H9 (cell line): ENCODE measurements around the gene RAP1GAP2. TPM values are rescaled to one million over a fixed set of nuclear protein-coding genes. Genes with fewer than 3 reads are reported as not detected.
A peak's percentile ranks its signal among the peaks of the same experiment; 100 is the strongest.
"Not testable (repeated sequence)": the region's sequence is repeated elsewhere in the genome, so short reads cannot be mapped to it uniquely, and the experiment has no call there.

Experiments used
- DNase-seq: peaks from one replicate; pipeline ENCODE4 v3.0.0-alpha.2; 2017
- H2AFZ ChIP-seq: one replicate; pipeline ENCODE4 v1.6.1; 2013; ENCODE audit warnings: mild to moderate bottlenecking, low read length, control low read depth, moderate library complexity
- H2AK5ac ChIP-seq: 2 replicates; pipeline ENCODE4 v1.6.1; 2013; ENCODE audit warnings: low read length, control low read depth, mixed read lengths; ENCODE audit not compliant: insufficient read length
- H2BK120ac ChIP-seq: one replicate; pipeline ENCODE4 v1.6.1; 2013; ENCODE audit warnings: low read depth, mild to moderate bottlenecking, low read length, control low read depth, inconsistent platforms; ENCODE audit not compliant: poor library complexity, severe bottlenecking
- H2BK12ac ChIP-seq: 2 replicates; pipeline ENCODE4 v1.6.1; 2013; ENCODE audit warnings: low read length, control low read depth, mixed read lengths, low read depth; ENCODE audit not compliant: insufficient read length
- H2BK15ac ChIP-seq: 2 replicates; pipeline ENCODE4 v1.6.1; 2013; ENCODE audit warnings: low read depth, low read length, control low read depth
- H2BK20ac ChIP-seq: one replicate; pipeline ENCODE4 v1.6.1; 2013; ENCODE audit warnings: low read depth, mild to moderate bottlenecking, low read length, control low read depth, inconsistent platforms; ENCODE audit not compliant: poor library complexity, severe bottlenecking
- H2BK5ac ChIP-seq: 2 replicates; pipeline ENCODE4 v1.6.1; 2013; ENCODE audit warnings: low read length, control low read depth, mixed read lengths; ENCODE audit not compliant: insufficient read length
- H3K14ac ChIP-seq: 2 replicates; pipeline ENCODE4 v1.6.1; 2013; ENCODE audit warnings: low read length, control low read depth; ENCODE audit not compliant: insufficient read depth
- H3K18ac ChIP-seq: 2 replicates; pipeline ENCODE4 v1.6.1; 2013; ENCODE audit warnings: low read depth, mild to moderate bottlenecking, mixed read lengths, low read length, control low read depth; ENCODE audit not compliant: insufficient read length
- H3K23ac ChIP-seq: 2 replicates; pipeline ENCODE4 v1.6.1; 2013; ENCODE audit warnings: low read length, control low read depth, mixed read lengths, low read depth; ENCODE audit not compliant: insufficient read length
- H3K23me2 ChIP-seq: 2 replicates; pipeline ENCODE4 v1.6.1; 2013; ENCODE audit warnings: low read depth, mild to moderate bottlenecking, mixed read lengths, low read length, control low read depth; ENCODE audit not compliant: insufficient read length, poor library complexity, severe bottlenecking
- H3K27ac ChIP-seq: 2 replicates; pipeline ENCODE4 v1.5.1; 2013; ENCODE audit warnings: low read length, control low read depth, mixed read lengths, low read depth; ENCODE audit not compliant: insufficient read length
- H3K27me3 ChIP-seq: 2 replicates; pipeline ENCODE4 v1.6.1; 2013; ENCODE audit warnings: low read length, control low read depth, inconsistent platforms; ENCODE audit not compliant: insufficient read depth
- H3K4ac ChIP-seq: 2 replicates; pipeline ENCODE4 v1.6.1; 2013; ENCODE audit warnings: low read depth, mild to moderate bottlenecking, control low read depth, inconsistent platforms, low read length, moderate library complexity
- H3K4me1 ChIP-seq: 2 replicates; pipeline ENCODE4 v1.6.1; 2013; ENCODE audit warnings: low read length, control low read depth, inconsistent platforms; ENCODE audit not compliant: insufficient read depth
- H3K4me2 ChIP-seq: 2 replicates; pipeline ENCODE4 v1.6.1; 2013; ENCODE audit warnings: low read length, control low read depth, mixed read lengths; ENCODE audit not compliant: insufficient read length, insufficient read depth
- H3K56ac ChIP-seq: 2 replicates; pipeline ENCODE4 v1.6.1; 2013; ENCODE audit warnings: low read depth, mild to moderate bottlenecking, mixed read lengths, low read length, control low read depth; ENCODE audit not compliant: insufficient read length
- H3K79me1 ChIP-seq: 2 replicates; pipeline ENCODE4 v1.6.1; 2013; ENCODE audit warnings: low read depth, mild to moderate bottlenecking, moderate library complexity, low read length, control low read depth, inconsistent platforms; ENCODE audit not compliant: insufficient read depth, poor library complexity, severe bottlenecking
- H3K79me2 ChIP-seq: 2 replicates; pipeline ENCODE4 v1.6.1; 2013; ENCODE audit warnings: low read length, control low read depth, inconsistent platforms; ENCODE audit not compliant: insufficient read depth
- H3K9ac ChIP-seq: 2 replicates; pipeline ENCODE4 v1.6.1; 2013; ENCODE audit warnings: low read length, control low read depth, mixed read lengths; ENCODE audit not compliant: insufficient read length; ENCODE audit errors: extremely low read depth
- H3K9me3 ChIP-seq: one replicate; pipeline ENCODE4 v1.6.1; 2013; ENCODE audit warnings: low read depth, low read length, inconsistent platforms; ENCODE audit not compliant: control insufficient read depth
- H3T11ph ChIP-seq: one replicate; pipeline ENCODE4 v1.6.1; 2013; ENCODE audit warnings: mild to moderate bottlenecking, low read length, control low read depth, inconsistent platforms
- H4K20me1 ChIP-seq: one replicate; pipeline ENCODE4 v1.6.1; 2013; ENCODE audit not compliant: control insufficient read depth, insufficient read length, insufficient read depth
- H4K5ac ChIP-seq: 2 replicates; pipeline ENCODE4 v1.6.1; 2013; ENCODE audit warnings: low read depth, mild to moderate bottlenecking, mixed read lengths, low read length, control low read depth; ENCODE audit not compliant: insufficient read length
- H4K8ac ChIP-seq: replicated peaks from 2 replicates; pipeline ENCODE4 v1.6.1; 2013; ENCODE audit warnings: low read length, control low read depth, mixed read lengths, low read depth; ENCODE audit not compliant: insufficient read length
- H4K91ac ChIP-seq: 2 replicates; pipeline ENCODE4 v1.6.1; 2013; ENCODE audit warnings: low read depth, mild to moderate bottlenecking, moderate library complexity, mixed read lengths, low read length, control low read depth; ENCODE audit not compliant: insufficient read length
- H3K27ac Mint-ChIP-seq, 3 experiments: 2 replicates in 2 of 3; 3 replicates in 1 of 3; pipeline ENCODE4 v1.8.0; 2020 to 2021; ENCODE audit warnings: mixed read lengths in 3 of 3, mild to moderate bottlenecking in 1 of 3, moderate library complexity in 1 of 3
- H3K27me3 Mint-ChIP-seq: 2 replicates; pipeline ENCODE4 v1.8.0; 2021; ENCODE audit warnings: low read depth, mild to moderate bottlenecking, moderate library complexity, mixed read lengths
- H3K36me3 Mint-ChIP-seq, 3 experiments: 2 replicates in 2 of 3; 3 replicates in 1 of 3; pipeline ENCODE4 v1.8.0; 2020 to 2021; ENCODE audit warnings: low read depth in 3 of 3, mixed read lengths in 3 of 3; ENCODE audit not compliant: insufficient read depth in 1 of 3
- H3K4me1 Mint-ChIP-seq, 2 experiments: 2 replicates each; pipeline ENCODE4 v1.8.0; 2020; ENCODE audit warnings: mixed read lengths in 2 of 2
- H3K4me3 Mint-ChIP-seq, 2 experiments: 2 replicates in 1 of 2; 3 replicates in 1 of 2; pipeline ENCODE4 v1.8.0; 2020 to 2021; ENCODE audit warnings: mild to moderate bottlenecking in 2 of 2, mixed read lengths in 2 of 2, moderate library complexity in 1 of 2
- H3K9me3 Mint-ChIP-seq, 2 experiments: 2 replicates in 1 of 2; 3 replicates in 1 of 2; pipeline ENCODE4 v1.8.0; 2020; ENCODE audit warnings: mild to moderate bottlenecking in 2 of 2, mixed read lengths in 2 of 2, moderate library complexity in 1 of 2
- WGBS: extraction: QIAGEN DNeasy Blood & Tissue Kit; methylation state at CpG from one replicate; pipeline ENCODE4 v1.1.7; 2013; ENCODE audit warnings: missing lambda C conversion rate, low lambda C conversion rate, mixed read lengths; ENCODE audit not compliant: insufficient read length; ENCODE audit errors: extremely low coverage; 5-methylcytosine and 5-hydroxymethylcytosine counted together
- total RNA-seq: library from RNA; stranded (reverse); gene quantifications from 2 replicates; pipeline ENCODE4 v1.2.1, GENCODE V29; 2021
- TF ChIP-seq, protein P1 (sequence below): fragments of 200-600 bp; sonication (generic); conservative IDR thresholded peaks from 3 replicates; pipeline ENCODE4 v1.8.0; 2021; ENCODE audit warnings: antibody characterized with exemption, mild to moderate bottlenecking

RAP1GAP2 gene
- total RNA-seq, 1 experiment from 2014 or later, result 33.8 TPM

DNA sequence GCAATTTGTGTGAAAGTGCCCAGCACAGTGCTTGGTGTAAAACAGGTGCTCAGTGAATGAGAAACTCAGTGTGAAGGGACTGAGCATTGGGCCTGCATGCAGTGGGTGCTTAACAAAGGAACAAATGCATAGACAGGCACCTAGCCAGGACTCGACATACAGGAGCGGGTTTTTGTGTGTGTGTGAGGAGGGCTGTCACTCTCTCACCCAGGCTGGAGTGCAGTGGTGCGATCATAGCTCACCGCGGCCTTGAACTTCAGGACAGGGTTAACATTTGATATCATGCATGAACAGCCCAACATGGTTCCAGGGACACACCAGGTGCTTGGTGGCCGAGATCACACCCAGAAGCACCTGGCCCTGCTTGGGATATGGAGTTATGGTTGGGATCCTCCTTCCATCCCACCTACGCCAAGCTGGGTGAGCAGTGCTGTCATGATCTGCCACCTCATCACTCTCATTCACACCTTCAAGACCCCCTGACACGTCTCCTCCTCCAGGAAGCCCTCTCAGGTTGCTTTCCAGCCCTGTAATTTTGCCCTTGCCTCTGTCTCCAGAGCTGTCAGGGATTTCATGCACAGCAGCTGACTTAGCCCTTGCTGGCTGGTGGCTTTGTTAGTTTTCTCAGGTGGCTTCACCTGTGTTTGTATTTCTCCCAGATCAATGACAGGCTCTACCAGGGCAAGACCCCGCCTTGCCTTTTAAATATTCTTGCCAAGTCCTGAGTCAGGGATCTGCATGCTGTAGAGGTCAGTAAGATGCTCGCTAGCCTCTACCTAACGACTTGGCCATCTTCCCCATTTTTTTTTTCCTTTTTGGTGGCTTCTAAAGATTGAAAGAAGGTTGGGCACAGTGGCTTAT lies 200.8 kb downstream of the RAP1GAP2 start:
- H3K36me3 Mint-ChIP-seq, result peaks cover 3 to 37% (median 31%) of the 10 kb centered on the region in 3 experiments
- WGBS, result no CpG with 5 or more reads among the region's 11 CpGs

DNA sequence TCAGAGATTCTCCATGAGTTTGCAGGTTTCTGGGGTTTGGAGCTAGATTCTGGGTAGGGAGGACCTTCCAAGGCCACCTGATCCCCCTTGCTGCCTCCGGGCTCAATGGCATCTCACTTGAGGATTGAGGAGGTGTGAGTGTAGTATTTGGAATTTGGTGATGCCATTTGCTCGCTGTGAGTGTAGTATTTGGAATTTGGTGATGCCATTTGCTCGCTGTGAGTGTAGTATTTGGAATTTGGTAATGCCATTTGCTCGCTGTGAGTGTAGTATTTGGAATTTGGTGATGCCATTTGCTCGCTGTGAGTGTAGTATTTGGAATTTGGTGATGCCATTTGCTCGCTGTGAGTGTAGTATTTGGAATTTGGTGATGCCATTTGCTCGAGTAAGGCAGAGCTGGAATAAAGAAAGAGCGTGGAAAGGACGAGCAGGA lies 202.2 kb downstream of the RAP1GAP2 start:
- H3K18ac ChIP-seq, H4K20me1 ChIP-seq, H3K4me1 ChIP-seq, H3K27me3 Mint-ChIP-seq, H3K4me2 ChIP-seq, H4K5ac ChIP-seq, H3K9me3 ChIP-seq, H3K14ac ChIP-seq, H2BK20ac ChIP-seq, H3K23me2 ChIP-seq, H4K8ac ChIP-seq, H2BK5ac ChIP-seq, H3K27ac ChIP-seq, H3K9me3 Mint-ChIP-seq, H2AFZ ChIP-seq, H2AK5ac ChIP-seq, H3T11ph ChIP-seq, H2BK120ac ChIP-seq, H3K4me3 Mint-ChIP-seq, H3K27me3 ChIP-seq, H2BK15ac ChIP-seq, H3K9ac ChIP-seq, H3K4me1 Mint-ChIP-seq, H2BK12ac ChIP-seq, H3K79me2 ChIP-seq, H4K91ac ChIP-seq, DNase-seq, H3K56ac ChIP-seq, H3K4ac ChIP-seq, H3K23ac ChIP-seq, H3K79me1 ChIP-seq: not testable (repeated sequence)
- H3K27ac Mint-ChIP-seq, result peak overlapping the region in 1 of 3 experiments; percentile 20; a peak in 2 of 7 replicates
- H3K36me3 Mint-ChIP-seq, result peaks cover 0 to 33% (median 25%) of the 10 kb centered on the region in 3 experiments
- WGBS, result no CpG with 5 or more reads among the region's 9 CpGs

More for the DNA sequence above, 200.8 kb downstream of the RAP1GAP2 start:
- H3K27ac Mint-ChIP-seq, result peak overlapping the region in 1 of 3 experiments; percentile 66; a peak in 2 of 7 replicates
- Histone ChIP-seq H2BK12ac (no peak overlapping the region), H2BK120ac (no peak overlapping the region), H3K79me1 (no peaks in the 10 kb centered on the region), H3K27me3 (no peaks in the 10 kb centered on the region), H3K4ac (no peak overlapping the region), H3K4me1 (no peaks in the 10 kb centered on the region), H3K4me2 (no peak overlapping the region), H3K14ac (no peak overlapping the region), H3K79me2 (no peaks in the 10 kb centered on the region), H2AFZ (no peak overlapping the region), H3K23me2 (no peaks in the 10 kb centered on the region), H3K9ac (no peak overlapping the region), H2BK5ac (no peak overlapping the region), H3K23ac (no peak overlapping the region), H3K56ac (no peak overlapping the region), H3K9me3 (no peaks in the 10 kb centered on the region), H3K27ac (no peak overlapping the region), H3T11ph (no peak overlapping the region), H3K18ac (no peak overlapping the region), H4K5ac (no peak overlapping the region), H2AK5ac (no peak overlapping the region), H2BK15ac (no peak overlapping the region), H4K8ac (no peak overlapping the region), H4K91ac (no peak overlapping the region), H4K20me1 (no peaks in the 10 kb centered on the region), H2BK20ac (no peak overlapping the region)
- H3K4me1 Mint-ChIP-seq, result peaks cover 0 to 3% of the 10 kb centered on the region in 2 experiments; a peak in 1 of 4 replicates
- no peak for DNase-seq
- no peaks in the 10 kb centered on the region for H3K27me3 Mint-ChIP-seq
- H3K4me3 Mint-ChIP-seq, result no peak overlapping the region
- TF ChIP-seq, protein P1, sequence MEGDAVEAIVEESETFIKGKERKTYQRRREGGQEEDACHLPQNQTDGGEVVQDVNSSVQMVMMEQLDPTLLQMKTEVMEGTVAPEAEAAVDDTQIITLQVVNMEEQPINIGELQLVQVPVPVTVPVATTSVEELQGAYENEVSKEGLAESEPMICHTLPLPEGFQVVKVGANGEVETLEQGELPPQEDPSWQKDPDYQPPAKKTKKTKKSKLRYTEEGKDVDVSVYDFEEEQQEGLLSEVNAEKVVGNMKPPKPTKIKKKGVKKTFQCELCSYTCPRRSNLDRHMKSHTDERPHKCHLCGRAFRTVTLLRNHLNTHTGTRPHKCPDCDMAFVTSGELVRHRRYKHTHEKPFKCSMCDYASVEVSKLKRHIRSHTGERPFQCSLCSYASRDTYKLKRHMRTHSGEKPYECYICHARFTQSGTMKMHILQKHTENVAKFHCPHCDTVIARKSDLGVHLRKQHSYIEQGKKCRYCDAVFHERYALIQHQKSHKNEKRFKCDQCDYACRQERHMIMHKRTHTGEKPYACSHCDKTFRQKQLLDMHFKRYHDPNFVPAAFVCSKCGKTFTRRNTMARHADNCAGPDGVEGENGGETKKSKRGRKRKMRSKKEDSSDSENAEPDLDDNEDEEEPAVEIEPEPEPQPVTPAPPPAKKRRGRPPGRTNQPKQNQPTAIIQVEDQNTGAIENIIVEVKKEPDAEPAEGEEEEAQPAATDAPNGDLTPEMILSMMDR, result no peak
- H3K9me3 Mint-ChIP-seq, result no peaks in the 10 kb centered on the region; a peak in 1 of 5 replicates
